ENCODE measurements around the gene ZSCAN12. TPM values are rescaled to one million over a fixed set of nuclear protein-coding genes. Genes with fewer than 3 reads are reported as not detected.

ZSCAN12 gene
- total RNA-seq, 2 donors from 2014 or later = 10.5 to 12.8 TPM

- DNase-seq = no peak
- Mint-ChIP-seq H3K4me1 (peaks cover 15% of the 10 kb centered on the region), H3K27ac (no peak overlapping the region), H3K36me3 (ENCODE audit: low read depth) (peaks cover 53% of the 10 kb centered on the region), H3K4me3 (peak overlapping the region; percentile 69), H3K27me3 (ENCODE audit: insufficient read depth) (no peaks in the 10 kb centered on the region), H3K9me3 (no peaks in the 10 kb centered on the region)
- peak overlapping the region; percentile 75 for H3K4me3 ChIP-seq (ENCODE audit: low read length)
- no peak overlapping the region for H3K27ac ChIP-seq (ENCODE audit: low read depth, low read length)
- 78 to 90% methylated on average over 1 to 2 of the region's 2 CpGs for WGBS, 2 experiments (ENCODE audit: insufficient coverage in 1 of 2, insufficient read length in 1 of 2)
- H3K9me3 ChIP-seq (ENCODE audit: control insufficient read depth, low read length) = peaks cover 19% of the 10 kb centered on the region
- H3K36me3 ChIP-seq (ENCODE audit: control insufficient read depth, insufficient read depth, low read length) = peaks cover 67% of the 10 kb centered on the region
- no peak for TF ChIP-seq CTCF (conservative IDR thresholded peaks at IDR 0.05)
- no peak overlapping the region for H3K9ac ChIP-seq (ENCODE audit: extremely low read depth, low read length, poor library complexity, severe bottlenecking)
- peaks cover 4% of the 10 kb centered on the region for H3K4me1 ChIP-seq (ENCODE audit: control insufficient read depth, insufficient read depth, low read length)
- H3K27me3 ChIP-seq (ENCODE audit: control insufficient read depth, insufficient read depth, low read length, poor library complexity, severe bottlenecking) = no peaks in the 10 kb centered on the region
Observed at GRCh38 chr6:28384143-28384533, 15.4 kb downstream of the ZSCAN12 start.

- WGBS, 2 experiments (ENCODE audit: insufficient coverage in 1 of 2, insufficient read length in 1 of 2) = 12 to 14% methylated on average over 25 to 31 of the region's 31 CpGs
- Mint-ChIP-seq H3K27me3 (ENCODE audit: insufficient read depth) (no peaks in the 10 kb centered on the region), H3K4me1 (peaks cover 15% of the 10 kb centered on the region), H3K27ac (peak overlapping the region; percentile 95), H3K36me3 (ENCODE audit: low read depth) (peaks cover 49% of the 10 kb centered on the region), H3K9me3 (no peaks in the 10 kb centered on the region), H3K4me3 (peak overlapping the region; percentile 69)
- DNase-seq = peak; percentile 97
- Histone ChIP-seq H3K9ac (ENCODE audit: extremely low read depth, low read length, poor library complexity, severe bottlenecking) (peak overlapping the region; percentile 48), H3K9me3 (ENCODE audit: control insufficient read depth, low read length) (peaks cover 26% of the 10 kb centered on the region), H3K27me3 (ENCODE audit: control insufficient read depth, insufficient read depth, low read length, poor library complexity, severe bottlenecking) (no peaks in the 10 kb centered on the region), H3K27ac (ENCODE audit: low read depth, low read length) (no peak overlapping the region), H3K4me3 (ENCODE audit: low read length) (peak overlapping the region; percentile 75), H3K4me1 (ENCODE audit: control insufficient read depth, insufficient read depth, low read length) (peaks cover 4% of the 10 kb centered on the region), H3K36me3 (ENCODE audit: control insufficient read depth, insufficient read depth, low read length) (peaks cover 70% of the 10 kb centered on the region)
- peak; percentile 84 for TF ChIP-seq CTCF (conservative IDR thresholded peaks at IDR 0.05)
Observed at GRCh38 chr6:28383235-28384142, 16.1 kb downstream of the ZSCAN12 start.

- H3K4me1 Mint-ChIP-seq = peaks cover 15% of the 10 kb centered on the region
- no peak overlapping the region for H3K27ac ChIP-seq (ENCODE audit: low read depth, low read length)
- no peak for TF ChIP-seq CTCF (conservative IDR thresholded peaks at IDR 0.05)
- no peak overlapping the region for H3K4me3 Mint-ChIP-seq
- H3K4me3 ChIP-seq (ENCODE audit: low read length) = no peak overlapping the region
- H3K9ac ChIP-seq (ENCODE audit: extremely low read depth, low read length, poor library complexity, severe bottlenecking) = no peak overlapping the region
- no peak for DNase-seq
- 99 to 100% methylated on average over 1 to 2 of the region's 2 CpGs for WGBS, 2 experiments (ENCODE audit: insufficient coverage in 1 of 2, insufficient read length in 1 of 2)
- H3K36me3 ChIP-seq (ENCODE audit: control insufficient read depth, insufficient read depth, low read length) = peaks cover 62% of the 10 kb centered on the region
- H3K9me3 Mint-ChIP-seq = peaks cover 5% of the 10 kb centered on the region
- no peaks in the 10 kb centered on the region for H3K27me3 Mint-ChIP-seq (ENCODE audit: insufficient read depth)
- H3K4me1 ChIP-seq (ENCODE audit: control insufficient read depth, insufficient read depth, low read length) = peaks cover 4% of the 10 kb centered on the region
- no peaks in the 10 kb centered on the region for H3K27me3 ChIP-seq (ENCODE audit: control insufficient read depth, insufficient read depth, low read length, poor library complexity, severe bottlenecking)
- peaks cover 28% of the 10 kb centered on the region for H3K9me3 ChIP-seq (ENCODE audit: control insufficient read depth, low read length)
- H3K36me3 Mint-ChIP-seq (ENCODE audit: low read depth) = peaks cover 42% of the 10 kb centered on the region
- H3K27ac Mint-ChIP-seq = no peak overlapping the region
Observed at GRCh38 chr6:28380381-28380780, 19.2 kb downstream of the ZSCAN12 start.

Data from endodermal cell (in vitro differentiated cells).